ENCODE measurements around the gene TMCC3. TPM values are rescaled to one million over a fixed set of nuclear protein-coding genes. Genes with fewer than 3 reads are reported as not detected.

The TMCC3 gene
- total RNA-seq, 1 donor from 2014 or later = 11.5 TPM

- H3K27me3 ChIP-seq = no peaks in the 10 kb centered on the region
- H3K4me1 ChIP-seq = no peaks in the 10 kb centered on the region
- H3K36me3 ChIP-seq = peaks cover 0 to 15% of the 10 kb centered on the region in 2 donors
- intact Hi-C loops (cut with DNase I) = no loop called here
- no peak overlapping the region for H3K4me3 ChIP-seq
- no peak for DNase-seq (ENCODE audit: extremely low spot score in 2 of 2)
- no peak overlapping the region for H3K27ac ChIP-seq
- no peaks in the 10 kb centered on the region for H3K9me3 ChIP-seq
- TF ChIP-seq CTCF (IDR thresholded peaks at IDR 0.05) = no peak
- TF ChIP-seq POLR2A (IDR thresholded peaks at IDR 0.05) = no peak
- TF ChIP-seq POLR2AphosphoS5 (IDR thresholded peaks at IDR 0.05; ENCODE audit: insufficient read depth in 1 of 2, low read depth in 1 of 2) = no peak
Measured at GRCh38 chr12:94570161-94570560, 80.2 kb downstream of the TMCC3 start.

GRCh38 chr12:94567761-94568160, 82.6 kb downstream of the TMCC3 start:
- intact Hi-C loops (cut with DNase I) = no loop called here
- DNase-seq (ENCODE audit: extremely low spot score in 2 of 2) = no peak
- TF ChIP-seq CTCF (IDR thresholded peaks at IDR 0.05) (no peak), POLR2A (IDR thresholded peaks at IDR 0.05) (no peak), POLR2AphosphoS5 (IDR thresholded peaks at IDR 0.05; ENCODE audit: insufficient read depth in 1 of 2, low read depth in 1 of 2) (no peak)
- no peaks in the 10 kb centered on the region for H3K9me3 ChIP-seq
- peaks cover 0 to 15% of the 10 kb centered on the region in 2 donors for H3K36me3 ChIP-seq
- H3K27ac ChIP-seq = no peak overlapping the region
- no peaks in the 10 kb centered on the region for H3K4me1 ChIP-seq
- no peaks in the 10 kb centered on the region for H3K27me3 ChIP-seq
- no peak overlapping the region for H3K4me3 ChIP-seq

GRCh38 chr12:94566345-94566744, 84.0 kb downstream of the TMCC3 start:
- no peak for TF ChIP-seq CTCF (IDR thresholded peaks at IDR 0.05)
- no peak for TF ChIP-seq POLR2AphosphoS5 (IDR thresholded peaks at IDR 0.05; ENCODE audit: insufficient read depth in 1 of 2, low read depth in 1 of 2)
- no peak for TF ChIP-seq POLR2A (IDR thresholded peaks at IDR 0.05)
- H3K9me3 ChIP-seq = no peaks in the 10 kb centered on the region
- no peak overlapping the region for H3K4me3 ChIP-seq
- no peak for DNase-seq (ENCODE audit: extremely low spot score in 2 of 2)
- no peaks in the 10 kb centered on the region for H3K4me1 ChIP-seq
- no peaks in the 10 kb centered on the region for H3K27me3 ChIP-seq
- H3K27ac ChIP-seq = no peak overlapping the region
- intact Hi-C loops (cut with DNase I) = no loop called here
- peaks cover 0 to 15% of the 10 kb centered on the region in 2 donors for H3K36me3 ChIP-seq

GRCh38 chr12:94565683-94566082, 84.7 kb downstream of the TMCC3 start:
- no peak for DNase-seq (ENCODE audit: extremely low spot score in 2 of 2)
- intact Hi-C loops (cut with DNase I) = no loop called here
- no peak overlapping the region for H3K27ac ChIP-seq
- TF ChIP-seq POLR2A (IDR thresholded peaks at IDR 0.05) = no peak
- no peaks in the 10 kb centered on the region for H3K4me1 ChIP-seq
- H3K4me3 ChIP-seq = no peak overlapping the region
- H3K36me3 ChIP-seq = peaks cover 0 to 12% of the 10 kb centered on the region in 2 donors
- H3K9me3 ChIP-seq = no peaks in the 10 kb centered on the region
- no peaks in the 10 kb centered on the region for H3K27me3 ChIP-seq

- intact Hi-C loops (cut with DNase I) = no loop called here
- Histone ChIP-seq H3K27me3 (no peaks in the 10 kb centered on the region), H3K36me3 (no peaks in the 10 kb centered on the region), H3K4me3 (no peak overlapping the region), H3K27ac (no peak overlapping the region), H3K4me1 (no peaks in the 10 kb centered on the region), H3K9me3 (no peaks in the 10 kb centered on the region)
- no peak for DNase-seq (ENCODE audit: extremely low spot score in 2 of 2)
- no peak for TF ChIP-seq POLR2A (IDR thresholded peaks at IDR 0.05)
- TF ChIP-seq POLR2AphosphoS5 (IDR thresholded peaks at IDR 0.05; ENCODE audit: insufficient read depth in 1 of 2, low read depth in 1 of 2) = no peak
- TF ChIP-seq CTCF (IDR thresholded peaks at IDR 0.05) = no peak
Measured at GRCh38 chr12:94563286-94563685, 87.1 kb downstream of the TMCC3 start.

Data from vagina (tissue), 2 donors.